Neutrophil (primary cell): ENCODE measurements around the gene SGO2.

Experiments used
- H3K27ac ChIP-seq: fragments of 200-600 bp; sonication (generic); 2 replicates; pipeline ENCODE4 v1.5.1; 2016; ENCODE audit warnings: mild to moderate bottlenecking, moderate library complexity
- H3K27me3 ChIP-seq: fragments of 200-600 bp; sonication (generic); 2 replicates; pipeline ENCODE4 v1.6.0; 2016; ENCODE audit warnings: mild to moderate bottlenecking
- H3K36me3 ChIP-seq: fragments of 200-600 bp; sonication (generic); 2 replicates; pipeline ENCODE4 v1.5.1; 2017
- H3K4me1 ChIP-seq, 2 experiments: fragments of 200-600 bp in 1 of 2; sonication (generic) in 1 of 2; 1 replicate in 1 of 2; 2 replicates in 1 of 2; pipeline versions ENCODE4 v1.5.1 to v1.6.1; 2013 to 2016; ENCODE audit warnings: low read depth in 1 of 2, low read length in 1 of 2, mild to moderate bottlenecking in 1 of 2, moderate library complexity in 1 of 2; ENCODE audit not compliant: control insufficient read depth in 1 of 2, insufficient read depth in 1 of 2
- H3K4me3 ChIP-seq, 2 experiments: fragments of 200-600 bp in 1 of 2; sonication (generic) in 1 of 2; 1 replicate in 1 of 2; 2 replicates in 1 of 2; pipeline ENCODE4 v1.5.1; 2013 to 2016; ENCODE audit warnings: low read depth in 1 of 2, low read length in 1 of 2, mild to moderate bottlenecking in 1 of 2, moderate library complexity in 1 of 2
- H3K9me3 ChIP-seq: fragments of 200-600 bp; sonication (generic); 2 replicates; pipeline ENCODE4 v1.5.1; 2016
- TF ChIP-seq, protein P1 (sequence below): fragments of 200-600 bp; sonication (generic); IDR thresholded peaks from 2 replicates; pipeline ENCODE4 v1.5.1; 2016; ENCODE audit warnings: antibody characterized with exemption

Gene SGO2

GRCh38 chr2:200592406-200593075 is 66.5 kb downstream of the SGO2 start:
- H3K4me3 ChIP-seq, result no peak overlapping the region
- TF ChIP-seq, protein P1, sequence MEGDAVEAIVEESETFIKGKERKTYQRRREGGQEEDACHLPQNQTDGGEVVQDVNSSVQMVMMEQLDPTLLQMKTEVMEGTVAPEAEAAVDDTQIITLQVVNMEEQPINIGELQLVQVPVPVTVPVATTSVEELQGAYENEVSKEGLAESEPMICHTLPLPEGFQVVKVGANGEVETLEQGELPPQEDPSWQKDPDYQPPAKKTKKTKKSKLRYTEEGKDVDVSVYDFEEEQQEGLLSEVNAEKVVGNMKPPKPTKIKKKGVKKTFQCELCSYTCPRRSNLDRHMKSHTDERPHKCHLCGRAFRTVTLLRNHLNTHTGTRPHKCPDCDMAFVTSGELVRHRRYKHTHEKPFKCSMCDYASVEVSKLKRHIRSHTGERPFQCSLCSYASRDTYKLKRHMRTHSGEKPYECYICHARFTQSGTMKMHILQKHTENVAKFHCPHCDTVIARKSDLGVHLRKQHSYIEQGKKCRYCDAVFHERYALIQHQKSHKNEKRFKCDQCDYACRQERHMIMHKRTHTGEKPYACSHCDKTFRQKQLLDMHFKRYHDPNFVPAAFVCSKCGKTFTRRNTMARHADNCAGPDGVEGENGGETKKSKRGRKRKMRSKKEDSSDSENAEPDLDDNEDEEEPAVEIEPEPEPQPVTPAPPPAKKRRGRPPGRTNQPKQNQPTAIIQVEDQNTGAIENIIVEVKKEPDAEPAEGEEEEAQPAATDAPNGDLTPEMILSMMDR, result no peak
- no peaks in the 10 kb centered on the region for H3K9me3 ChIP-seq
- H3K27ac ChIP-seq, result no peak overlapping the region
- no peaks in the 10 kb centered on the region for H3K36me3 ChIP-seq
- peaks cover 0 to 10% of the 10 kb centered on the region in 2 experiments for H3K4me1 ChIP-seq
- H3K27me3 ChIP-seq, result no peaks in the 10 kb centered on the region

DNA sequence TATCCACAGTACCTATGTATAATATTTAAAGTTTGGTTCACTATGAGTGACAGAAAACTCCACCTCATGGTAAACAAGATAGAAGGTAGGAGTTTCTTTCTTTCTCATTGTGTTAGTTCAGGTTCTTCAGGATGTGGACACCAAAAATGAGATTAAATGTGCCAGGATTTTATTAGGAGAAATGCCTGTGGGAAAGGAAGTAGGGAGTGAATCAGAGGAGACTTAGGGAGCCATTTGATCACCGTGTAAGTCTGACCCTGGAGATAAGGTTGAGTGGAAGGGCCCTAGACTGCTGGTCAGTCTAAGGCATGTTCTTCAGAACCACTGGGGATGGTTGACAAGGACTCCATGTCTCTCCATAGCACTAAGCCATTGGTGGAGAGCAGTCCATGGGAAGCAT is 67.9 kb downstream of the SGO2 start:
- Histone ChIP-seq H3K9me3 (no peaks in the 10 kb centered on the region), H3K4me1 (peaks cover 0 to 8% of the 10 kb centered on the region in 2 experiments), H3K27ac (no peak overlapping the region), H3K4me3 (no peak overlapping the region), H3K36me3 (no peaks in the 10 kb centered on the region), H3K27me3 (no peaks in the 10 kb centered on the region)
- TF ChIP-seq, protein P1, result no peak

DNA sequence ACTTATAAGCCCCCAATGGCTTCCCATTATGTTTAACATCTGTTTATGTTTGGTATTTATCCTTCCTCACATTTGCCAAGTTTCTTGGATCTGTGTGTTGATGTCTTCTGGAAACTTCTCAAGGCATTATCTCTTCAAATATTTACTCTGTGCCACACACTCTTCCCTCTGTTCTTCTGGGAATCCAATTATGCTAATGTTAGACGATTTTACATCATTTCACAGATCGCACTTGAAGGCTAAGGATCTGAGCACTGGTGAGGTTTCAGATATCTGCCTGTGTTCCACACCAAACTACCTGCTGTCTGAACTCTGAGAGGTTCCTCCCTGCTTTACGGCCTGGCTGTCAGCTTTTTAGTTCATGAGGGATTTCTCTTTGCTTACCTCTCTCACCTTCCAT is 69.9 kb downstream of the SGO2 start:
- Histone ChIP-seq H3K4me3 (no peak overlapping the region), H3K27ac (no peak overlapping the region), H3K27me3 (no peaks in the 10 kb centered on the region), H3K36me3 (no peaks in the 10 kb centered on the region), H3K4me1 (no peaks in the 10 kb centered on the region), H3K9me3 (no peaks in the 10 kb centered on the region)
- TF ChIP-seq, protein P1, result no peak

DNA sequence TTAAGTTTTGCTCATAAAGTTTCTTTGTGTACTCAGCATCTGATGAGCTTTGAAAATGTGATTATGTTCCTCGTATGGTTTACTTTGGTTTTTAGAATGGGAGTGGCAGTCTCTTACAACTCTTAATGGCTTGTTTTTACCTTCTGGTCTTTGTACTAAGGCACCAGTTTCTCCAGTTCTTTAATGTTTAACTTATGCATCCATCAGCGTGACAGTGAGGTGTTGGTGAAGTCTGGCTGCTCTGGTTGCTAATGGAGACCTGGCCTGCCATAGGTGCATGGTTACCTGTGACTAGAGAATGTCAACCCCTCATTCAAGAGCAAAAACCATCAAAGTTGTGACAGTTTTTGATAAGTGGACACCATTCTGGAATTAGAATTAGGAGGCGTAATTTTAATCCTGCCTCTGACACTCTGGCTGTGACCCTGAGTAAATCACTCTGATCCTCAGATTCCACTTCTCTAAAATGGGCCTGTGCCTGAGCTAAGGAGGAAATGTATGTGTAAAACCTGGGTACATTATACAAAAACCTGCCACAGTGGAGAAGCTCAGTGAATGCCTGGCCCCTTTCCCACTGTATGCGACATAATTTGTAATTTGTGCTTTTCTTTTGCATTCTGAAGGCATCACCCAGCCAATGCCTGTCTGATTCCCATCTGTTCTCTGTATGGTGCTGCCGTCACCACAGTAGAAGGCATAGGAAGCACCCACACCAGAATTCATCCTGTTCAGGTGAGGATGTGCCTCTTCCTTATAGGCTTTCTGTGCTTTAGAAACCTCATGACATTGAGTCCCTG is 71.0 kb downstream of the SGO2 start:
- no peak overlapping the region for H3K27ac ChIP-seq
- no peaks in the 10 kb centered on the region for H3K27me3 ChIP-seq
- no peak overlapping the region for H3K4me3 ChIP-seq
- H3K4me1 ChIP-seq, result no peaks in the 10 kb centered on the region
- no peaks in the 10 kb centered on the region for H3K9me3 ChIP-seq
- no peaks in the 10 kb centered on the region for H3K36me3 ChIP-seq
- TF ChIP-seq, protein P1, result no peak

- H3K27me3 ChIP-seq, result no peaks in the 10 kb centered on the region
- peaks cover 0 to 4% of the 10 kb centered on the region in 2 experiments for H3K4me1 ChIP-seq
- TF ChIP-seq, protein P1, result no peak
- no peaks in the 10 kb centered on the region for H3K36me3 ChIP-seq
- no peak overlapping the region for H3K4me3 ChIP-seq
- no peak overlapping the region for H3K27ac ChIP-seq
- no peaks in the 10 kb centered on the region for H3K9me3 ChIP-seq
These were observed 73.2 kb downstream of the SGO2 start for GRCh38 chr2:200599206-200599605.
